ENCODE results near the gene MOCS1. TPM values are rescaled to one million over a fixed set of nuclear protein-coding genes. Genes with fewer than 3 reads are reported as not detected.

Gene MOCS1
- total and polyA plus RNA-seq, 2 experiments from 2014 or later = 7.3 to 9.0 TPM

- no peaks in the 10 kb centered on the region for H3K27me3 ChIP-seq (replicated peaks; ENCODE audit: insufficient read depth)
- no peak for DNase-seq
- no peak overlapping the region for H3K27ac ChIP-seq
- no peaks in the 10 kb centered on the region for H3K9me2 ChIP-seq (ENCODE audit: insufficient read depth)
- H3K9ac ChIP-seq = no peak overlapping the region
- no peak overlapping the region for H2AFZ ChIP-seq
- no peak overlapping the region for H3K4me3 ChIP-seq
- in situ Hi-C loops (cut with MboI) = no loop called here
- TF ChIP-seq EZH2 (IDR thresholded peaks at IDR 0.05; ENCODE audit: insufficient read depth, poor library complexity, severe bottlenecking) = no peak
- TF ChIP-seq EZH2phosphoT487 (IDR thresholded peaks at IDR 0.05; ENCODE audit: insufficient read depth, low read depth) = no peak
- H3K79me2 ChIP-seq (ENCODE audit: insufficient read depth) = no peaks in the 10 kb centered on the region
- no peaks in the 10 kb centered on the region for H3F3A ChIP-seq (ENCODE audit: insufficient read depth)
- WGBS, 2 experiments (ENCODE audit: low coverage in 1 of 2, low lambda C conversion rate in 2 of 2, missing lambda C conversion rate in 2 of 2) = 65 to 72% methylated on average over 8 to 13 of the region's 13 CpGs
- no peaks in the 10 kb centered on the region for H3K9me3 ChIP-seq (ENCODE audit: low read depth)
- H4K20me1 ChIP-seq (ENCODE audit: insufficient read depth) = no peaks in the 10 kb centered on the region
- no peak overlapping the region for H3K4me2 ChIP-seq (ENCODE audit: unreplicated experiment)
- no peaks in the 10 kb centered on the region for H3K36me3 ChIP-seq (ENCODE audit: low read depth)
- no peaks in the 10 kb centered on the region for H3K4me1 ChIP-seq (ENCODE audit: insufficient read depth)
Observed at GRCh38 chr6:39908838-39909583, 25.3 kb downstream of the MOCS1 start.

GRCh38 chr6:39907871-39908575, 26.2 kb downstream of the MOCS1 start:
- Histone ChIP-seq H3K79me2 (ENCODE audit: insufficient read depth) (no peaks in the 10 kb centered on the region), H3K9me2 (ENCODE audit: insufficient read depth) (no peaks in the 10 kb centered on the region), H3F3A (ENCODE audit: insufficient read depth) (no peaks in the 10 kb centered on the region), H4K20me1 (ENCODE audit: insufficient read depth) (no peaks in the 10 kb centered on the region), H3K4me3 (no peak overlapping the region), H3K27ac (no peak overlapping the region), H3K9me3 (ENCODE audit: low read depth) (no peaks in the 10 kb centered on the region), H3K27me3 (replicated peaks; ENCODE audit: insufficient read depth) (no peaks in the 10 kb centered on the region), H3K4me2 (ENCODE audit: unreplicated experiment) (no peak overlapping the region), H2AFZ (no peak overlapping the region), H3K36me3 (ENCODE audit: low read depth) (no peaks in the 10 kb centered on the region), H3K9ac (no peak overlapping the region), H3K4me1 (ENCODE audit: insufficient read depth) (no peaks in the 10 kb centered on the region)
- WGBS, 2 experiments (ENCODE audit: low coverage in 1 of 2, low lambda C conversion rate in 2 of 2, missing lambda C conversion rate in 2 of 2) = 86 to 90% methylated on average over 5 of the region's 5 CpGs
- in situ Hi-C loops (cut with MboI) = no loop called here
- TF ChIP-seq EZH2phosphoT487 (IDR thresholded peaks at IDR 0.05; ENCODE audit: insufficient read depth, low read depth) = no peak
- no peak for TF ChIP-seq EZH2 (IDR thresholded peaks at IDR 0.05; ENCODE audit: insufficient read depth, poor library complexity, severe bottlenecking)
- no peak for DNase-seq

GRCh38 chr6:39906318-39906761, 27.9 kb downstream of the MOCS1 start:
- no peaks in the 10 kb centered on the region for H3K9me2 ChIP-seq (ENCODE audit: insufficient read depth)
- no peaks in the 10 kb centered on the region for H3K4me1 ChIP-seq (ENCODE audit: insufficient read depth)
- H4K20me1 ChIP-seq (ENCODE audit: insufficient read depth) = no peaks in the 10 kb centered on the region
- TF ChIP-seq EZH2 (IDR thresholded peaks at IDR 0.05; ENCODE audit: insufficient read depth, poor library complexity, severe bottlenecking) (no peak), EZH2phosphoT487 (IDR thresholded peaks at IDR 0.05; ENCODE audit: insufficient read depth, low read depth) (no peak)
- H3F3A ChIP-seq (ENCODE audit: insufficient read depth) = no peaks in the 10 kb centered on the region
- H3K9ac ChIP-seq = no peak overlapping the region
- H3K4me2 ChIP-seq (ENCODE audit: unreplicated experiment) = no peak overlapping the region
- WGBS, 2 experiments (ENCODE audit: low coverage in 1 of 2, low lambda C conversion rate in 2 of 2, missing lambda C conversion rate in 2 of 2) = 67 to 78% methylated on average over 12 of the region's 13 CpGs
- H3K79me2 ChIP-seq (ENCODE audit: insufficient read depth) = no peaks in the 10 kb centered on the region
- no peak overlapping the region for H3K4me3 ChIP-seq
- no peak for DNase-seq
- in situ Hi-C loops (cut with MboI) = no loop called here
- no peak overlapping the region for H3K27ac ChIP-seq
- no peak overlapping the region for H2AFZ ChIP-seq
- H3K9me3 ChIP-seq (ENCODE audit: low read depth) = no peaks in the 10 kb centered on the region
- H3K36me3 ChIP-seq (ENCODE audit: low read depth) = no peaks in the 10 kb centered on the region
- no peaks in the 10 kb centered on the region for H3K27me3 ChIP-seq (replicated peaks; ENCODE audit: insufficient read depth)

GRCh38 chr6:39905640-39905975, 28.7 kb downstream of the MOCS1 start:
- Histone ChIP-seq H3K27ac (no peak overlapping the region), H3K79me2 (ENCODE audit: insufficient read depth) (no peaks in the 10 kb centered on the region), H3K4me1 (ENCODE audit: insufficient read depth) (no peaks in the 10 kb centered on the region), H3K9me2 (ENCODE audit: insufficient read depth) (no peaks in the 10 kb centered on the region), H3K27me3 (replicated peaks; ENCODE audit: insufficient read depth) (no peaks in the 10 kb centered on the region), H4K20me1 (ENCODE audit: insufficient read depth) (no peaks in the 10 kb centered on the region), H3K9ac (no peak overlapping the region), H3F3A (ENCODE audit: insufficient read depth) (no peaks in the 10 kb centered on the region), H3K4me2 (ENCODE audit: unreplicated experiment) (no peak overlapping the region), H3K36me3 (ENCODE audit: low read depth) (no peaks in the 10 kb centered on the region), H2AFZ (no peak overlapping the region), H3K4me3 (no peak overlapping the region), H3K9me3 (ENCODE audit: low read depth) (no peaks in the 10 kb centered on the region)
- 69 to 81% methylated on average over 4 of the region's 4 CpGs for WGBS, 2 experiments (ENCODE audit: low coverage in 1 of 2, low lambda C conversion rate in 2 of 2, missing lambda C conversion rate in 2 of 2)
- in situ Hi-C loops (cut with MboI) = no loop called here
- TF ChIP-seq EZH2phosphoT487 (IDR thresholded peaks at IDR 0.05; ENCODE audit: insufficient read depth, low read depth) (no peak), EZH2 (IDR thresholded peaks at IDR 0.05; ENCODE audit: insufficient read depth, poor library complexity, severe bottlenecking) (no peak)
- DNase-seq = no peak
